ENCODE results near the gene DNAJC9.

DNA sequence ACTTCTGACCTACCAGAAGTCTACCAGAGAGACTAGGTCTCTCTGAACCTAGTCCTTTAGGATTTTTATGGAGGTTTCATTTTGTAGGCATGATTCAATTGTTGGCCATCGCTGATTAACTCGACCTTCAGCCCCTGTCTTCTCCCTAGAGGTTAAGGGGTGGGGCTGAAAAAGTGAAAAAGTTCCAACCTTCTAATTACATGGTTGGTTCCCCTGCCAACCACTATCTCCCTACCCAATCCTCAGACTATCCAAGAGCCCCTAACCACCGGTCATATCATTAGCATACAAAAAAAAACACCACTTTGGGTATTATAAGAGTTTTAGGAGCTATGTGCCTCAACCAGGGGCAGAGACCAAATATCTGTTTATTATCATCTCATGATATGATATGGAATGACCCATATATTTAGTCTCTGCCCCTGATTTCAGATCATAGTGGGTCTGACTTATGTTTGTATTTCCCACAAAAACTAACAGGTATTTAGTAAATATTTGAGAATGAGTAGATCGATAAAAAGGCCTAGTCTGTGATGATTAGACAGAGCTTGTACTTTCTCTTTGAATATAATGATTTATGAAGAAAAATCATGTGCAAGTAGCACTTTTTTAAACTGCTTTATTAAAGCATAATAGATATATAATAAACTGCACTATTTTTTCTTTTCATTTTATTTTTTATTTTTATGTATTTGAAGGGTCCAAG, 35.8 kb downstream of the DNAJC9 start:
- no peak for TF ChIP-seq POLR2A (IDR thresholded peaks at IDR 0.05)
- TF ChIP-seq, protein P1, sequence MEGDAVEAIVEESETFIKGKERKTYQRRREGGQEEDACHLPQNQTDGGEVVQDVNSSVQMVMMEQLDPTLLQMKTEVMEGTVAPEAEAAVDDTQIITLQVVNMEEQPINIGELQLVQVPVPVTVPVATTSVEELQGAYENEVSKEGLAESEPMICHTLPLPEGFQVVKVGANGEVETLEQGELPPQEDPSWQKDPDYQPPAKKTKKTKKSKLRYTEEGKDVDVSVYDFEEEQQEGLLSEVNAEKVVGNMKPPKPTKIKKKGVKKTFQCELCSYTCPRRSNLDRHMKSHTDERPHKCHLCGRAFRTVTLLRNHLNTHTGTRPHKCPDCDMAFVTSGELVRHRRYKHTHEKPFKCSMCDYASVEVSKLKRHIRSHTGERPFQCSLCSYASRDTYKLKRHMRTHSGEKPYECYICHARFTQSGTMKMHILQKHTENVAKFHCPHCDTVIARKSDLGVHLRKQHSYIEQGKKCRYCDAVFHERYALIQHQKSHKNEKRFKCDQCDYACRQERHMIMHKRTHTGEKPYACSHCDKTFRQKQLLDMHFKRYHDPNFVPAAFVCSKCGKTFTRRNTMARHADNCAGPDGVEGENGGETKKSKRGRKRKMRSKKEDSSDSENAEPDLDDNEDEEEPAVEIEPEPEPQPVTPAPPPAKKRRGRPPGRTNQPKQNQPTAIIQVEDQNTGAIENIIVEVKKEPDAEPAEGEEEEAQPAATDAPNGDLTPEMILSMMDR (IDR thresholded peaks at IDR 0.05): no peak

All from adrenal gland (tissue), 5 donors.